ENCODE measurements around the gene WASF1.

DNA sequence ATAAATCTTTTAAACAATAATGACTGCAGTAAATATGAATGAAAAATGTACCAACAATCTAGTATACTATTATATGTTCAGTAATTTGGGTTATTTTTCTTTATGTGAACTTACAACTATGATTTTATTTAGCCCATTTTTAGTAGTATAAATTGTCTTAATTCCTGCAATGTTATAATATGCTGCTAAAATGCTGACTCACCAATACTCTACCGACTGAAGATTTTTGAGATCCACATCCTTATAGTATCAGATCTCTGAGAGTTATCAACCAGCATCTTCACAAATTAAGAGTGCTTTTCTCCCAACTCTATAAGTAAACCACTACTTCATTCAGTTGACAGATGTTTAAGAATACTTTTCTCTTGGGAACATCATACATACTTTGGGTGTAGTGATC lies 17.4 kb upstream of the WASF1 start:
- TF ChIP-seq, protein P1, sequence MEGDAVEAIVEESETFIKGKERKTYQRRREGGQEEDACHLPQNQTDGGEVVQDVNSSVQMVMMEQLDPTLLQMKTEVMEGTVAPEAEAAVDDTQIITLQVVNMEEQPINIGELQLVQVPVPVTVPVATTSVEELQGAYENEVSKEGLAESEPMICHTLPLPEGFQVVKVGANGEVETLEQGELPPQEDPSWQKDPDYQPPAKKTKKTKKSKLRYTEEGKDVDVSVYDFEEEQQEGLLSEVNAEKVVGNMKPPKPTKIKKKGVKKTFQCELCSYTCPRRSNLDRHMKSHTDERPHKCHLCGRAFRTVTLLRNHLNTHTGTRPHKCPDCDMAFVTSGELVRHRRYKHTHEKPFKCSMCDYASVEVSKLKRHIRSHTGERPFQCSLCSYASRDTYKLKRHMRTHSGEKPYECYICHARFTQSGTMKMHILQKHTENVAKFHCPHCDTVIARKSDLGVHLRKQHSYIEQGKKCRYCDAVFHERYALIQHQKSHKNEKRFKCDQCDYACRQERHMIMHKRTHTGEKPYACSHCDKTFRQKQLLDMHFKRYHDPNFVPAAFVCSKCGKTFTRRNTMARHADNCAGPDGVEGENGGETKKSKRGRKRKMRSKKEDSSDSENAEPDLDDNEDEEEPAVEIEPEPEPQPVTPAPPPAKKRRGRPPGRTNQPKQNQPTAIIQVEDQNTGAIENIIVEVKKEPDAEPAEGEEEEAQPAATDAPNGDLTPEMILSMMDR (conservative IDR thresholded peaks at IDR 0.05 in 1 of 2, IDR thresholded peaks at IDR 0.05 in 1 of 2; ENCODE audit: low read depth in 1 of 2, low read length in 2 of 2) = no peak
- no peak for TF ChIP-seq EZH2 (IDR thresholded peaks at IDR 0.05; ENCODE audit: low read length, missing control alignments)
